GM23248 (cell line): Measurements from ENCODE around the gene SSR4.
"Not testable (repeated sequence)": the region's sequence is repeated elsewhere in the genome, so short reads cannot be mapped to it uniquely, and the experiment has no call there.

ENCODE experiments used
- EZH2 ChIP-seq: fragments of 200-600 bp; sonication (generic); IDR thresholded peaks from 2 replicates; pipeline ENCODE4 v1.6.1; 2018; ENCODE audit warnings: antibody characterized with exemption, mild to moderate bottlenecking; ENCODE audit not compliant: insufficient read depth, poor library complexity, severe bottlenecking
- EZH2phosphoT487 ChIP-seq: fragments of 200-600 bp; sonication (generic); IDR thresholded peaks from 2 replicates; pipeline ENCODE4 v1.6.1; 2018; ENCODE audit warnings: antibody characterized with exemption, moderate library complexity, mild to moderate bottlenecking, low read depth; ENCODE audit not compliant: insufficient read depth

GRCh38 chrX:153746991-153747390, 47.5 kb upstream of the SSR4 start:
- TF ChIP-seq EZH2, EZH2phosphoT487: not testable (repeated sequence)
